ENCODE data around the gene INPP5A.

The INPP5A gene

GRCh38 chr10:132662186-132662920, 124.8 kb downstream of the INPP5A start:
- TF ChIP-seq, protein P1, sequence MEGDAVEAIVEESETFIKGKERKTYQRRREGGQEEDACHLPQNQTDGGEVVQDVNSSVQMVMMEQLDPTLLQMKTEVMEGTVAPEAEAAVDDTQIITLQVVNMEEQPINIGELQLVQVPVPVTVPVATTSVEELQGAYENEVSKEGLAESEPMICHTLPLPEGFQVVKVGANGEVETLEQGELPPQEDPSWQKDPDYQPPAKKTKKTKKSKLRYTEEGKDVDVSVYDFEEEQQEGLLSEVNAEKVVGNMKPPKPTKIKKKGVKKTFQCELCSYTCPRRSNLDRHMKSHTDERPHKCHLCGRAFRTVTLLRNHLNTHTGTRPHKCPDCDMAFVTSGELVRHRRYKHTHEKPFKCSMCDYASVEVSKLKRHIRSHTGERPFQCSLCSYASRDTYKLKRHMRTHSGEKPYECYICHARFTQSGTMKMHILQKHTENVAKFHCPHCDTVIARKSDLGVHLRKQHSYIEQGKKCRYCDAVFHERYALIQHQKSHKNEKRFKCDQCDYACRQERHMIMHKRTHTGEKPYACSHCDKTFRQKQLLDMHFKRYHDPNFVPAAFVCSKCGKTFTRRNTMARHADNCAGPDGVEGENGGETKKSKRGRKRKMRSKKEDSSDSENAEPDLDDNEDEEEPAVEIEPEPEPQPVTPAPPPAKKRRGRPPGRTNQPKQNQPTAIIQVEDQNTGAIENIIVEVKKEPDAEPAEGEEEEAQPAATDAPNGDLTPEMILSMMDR (IDR thresholded peaks at IDR 0.05; ENCODE audit: extremely low read depth, insufficient read depth, missing control alignments) = no peak
- DNase-seq (ENCODE audit: low spot score) = no peak
- in situ Hi-C loops (cut with MboI; ENCODE audit: low pct_unique_long_range_greater_than_20kb, low sequenced_read_pairs, unreplicated experiment) = no loop called here

GRCh38 chr10:132663666-132664365, 126.2 kb downstream of the INPP5A start:
- in situ Hi-C loops (cut with MboI; ENCODE audit: low pct_unique_long_range_greater_than_20kb, low sequenced_read_pairs, unreplicated experiment) = no loop called here
- no peak for DNase-seq (ENCODE audit: low spot score)
- TF ChIP-seq, protein P1 (IDR thresholded peaks at IDR 0.05; ENCODE audit: extremely low read depth, insufficient read depth, missing control alignments) = no peak

- TF ChIP-seq, protein P1 (IDR thresholded peaks at IDR 0.05; ENCODE audit: extremely low read depth, insufficient read depth, missing control alignments) = no peak
- DNase-seq (ENCODE audit: low spot score) = no peak
- in situ Hi-C loops (cut with MboI; ENCODE audit: low pct_unique_long_range_greater_than_20kb, low sequenced_read_pairs, unreplicated experiment) = no loop called here
These were observed 126.8 kb downstream of the INPP5A start for GRCh38 chr10:132664407-132664806.

GRCh38 chr10:132664883-132665282, 127.3 kb downstream of the INPP5A start:
- in situ Hi-C loops (cut with MboI; ENCODE audit: low pct_unique_long_range_greater_than_20kb, low sequenced_read_pairs, unreplicated experiment) = no loop called here
- DNase-seq (ENCODE audit: low spot score) = no peak
- TF ChIP-seq, protein P1 (IDR thresholded peaks at IDR 0.05; ENCODE audit: extremely low read depth, insufficient read depth, missing control alignments) = no peak

DNA sequence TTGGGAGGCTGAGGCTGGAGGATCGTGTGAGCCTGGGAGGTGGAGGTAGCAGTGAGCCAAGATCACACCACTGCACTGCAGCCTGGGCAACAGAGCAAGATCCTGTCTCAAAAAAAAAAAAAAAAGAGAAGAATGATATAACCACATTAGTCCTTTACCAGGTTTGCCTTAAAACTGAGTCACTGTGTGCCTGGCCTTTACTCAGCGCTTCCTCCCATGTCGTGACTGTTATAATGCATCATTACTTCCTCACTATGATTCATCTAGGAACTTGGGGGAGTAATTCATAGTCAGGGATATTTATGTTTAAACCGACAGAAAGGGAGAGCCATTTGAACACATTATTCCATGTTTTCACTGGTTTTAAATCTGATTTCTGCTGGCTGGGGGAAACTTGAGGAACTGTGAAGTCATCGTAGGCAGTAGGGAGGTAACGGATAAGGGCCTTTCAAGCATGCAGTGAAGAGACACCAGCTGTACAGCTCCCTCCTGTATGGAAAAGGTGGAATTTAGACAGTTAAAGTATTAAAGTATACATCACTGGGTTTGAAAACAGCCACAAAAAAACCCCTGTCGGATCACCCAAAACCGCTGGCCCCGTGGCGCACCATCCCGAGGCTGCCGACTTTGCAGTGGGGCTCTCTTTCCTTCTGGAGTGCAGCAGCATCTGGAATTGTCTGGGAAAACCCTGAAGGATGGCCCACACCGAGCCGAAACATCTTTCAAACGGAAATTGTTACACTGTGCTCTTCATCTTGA, 128.5 kb downstream of the INPP5A start:
- no peak for DNase-seq (ENCODE audit: low spot score)
- in situ Hi-C loops (cut with MboI; ENCODE audit: low pct_unique_long_range_greater_than_20kb, low sequenced_read_pairs, unreplicated experiment) = no loop called here
- TF ChIP-seq, protein P1 (IDR thresholded peaks at IDR 0.05; ENCODE audit: extremely low read depth, insufficient read depth, missing control alignments) = no peak

- in situ Hi-C loops (cut with MboI; ENCODE audit: low pct_unique_long_range_greater_than_20kb, low sequenced_read_pairs, unreplicated experiment) = no loop called here
- TF ChIP-seq, protein P1 (IDR thresholded peaks at IDR 0.05; ENCODE audit: extremely low read depth, insufficient read depth, missing control alignments) = no peak
- no peak for DNase-seq (ENCODE audit: low spot score)
These were observed 129.2 kb downstream of the INPP5A start for GRCh38 chr10:132666705-132667341.

All from GM13977 (cell line).